ENCODE data around the gene DUSP19.

The DUSP19 gene

DNA sequence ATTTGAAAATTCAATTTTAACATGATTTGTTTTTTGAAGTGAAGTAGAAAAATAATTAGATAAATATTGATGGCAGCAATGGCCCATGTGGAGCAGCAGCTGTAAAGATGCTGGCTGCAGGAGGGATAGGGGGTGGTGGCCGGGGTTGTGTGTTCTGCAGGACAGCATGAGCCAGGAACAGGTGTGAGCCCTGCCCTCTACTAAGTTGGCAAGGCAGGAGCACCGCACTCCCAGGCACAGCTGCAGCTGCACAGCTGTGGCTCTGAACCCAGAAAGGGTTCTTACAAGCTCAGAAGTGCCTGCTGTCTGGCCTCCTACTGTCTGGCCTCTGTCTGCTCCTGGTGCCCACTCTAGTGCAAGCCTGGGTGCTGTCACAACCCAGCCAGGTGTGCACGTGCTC lies 10.0 kb upstream of the DUSP19 start:
- no peak for DNase-seq (ENCODE audit: low spot score)

DNA sequence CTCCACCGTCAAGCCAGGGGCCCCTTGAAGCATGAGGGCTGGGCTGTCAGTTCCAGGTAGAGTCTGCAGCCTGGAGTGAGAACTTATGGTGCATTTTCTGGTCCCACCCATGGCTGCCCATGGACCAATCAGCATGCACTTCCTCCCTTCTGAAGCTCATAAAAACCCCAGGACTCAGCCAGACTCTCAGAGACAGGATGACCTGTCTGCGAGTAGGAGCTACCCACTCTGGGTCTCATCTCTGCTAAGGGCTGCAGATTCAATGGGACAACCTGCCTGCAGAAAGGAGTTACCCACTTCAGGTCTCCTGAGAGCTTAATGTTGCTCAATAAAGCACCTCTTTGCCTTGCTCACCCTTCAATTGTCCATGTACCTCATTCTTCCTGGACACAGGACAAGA lies 9.4 kb upstream of the DUSP19 start:
- no peak for DNase-seq (ENCODE audit: low spot score)

DNA sequence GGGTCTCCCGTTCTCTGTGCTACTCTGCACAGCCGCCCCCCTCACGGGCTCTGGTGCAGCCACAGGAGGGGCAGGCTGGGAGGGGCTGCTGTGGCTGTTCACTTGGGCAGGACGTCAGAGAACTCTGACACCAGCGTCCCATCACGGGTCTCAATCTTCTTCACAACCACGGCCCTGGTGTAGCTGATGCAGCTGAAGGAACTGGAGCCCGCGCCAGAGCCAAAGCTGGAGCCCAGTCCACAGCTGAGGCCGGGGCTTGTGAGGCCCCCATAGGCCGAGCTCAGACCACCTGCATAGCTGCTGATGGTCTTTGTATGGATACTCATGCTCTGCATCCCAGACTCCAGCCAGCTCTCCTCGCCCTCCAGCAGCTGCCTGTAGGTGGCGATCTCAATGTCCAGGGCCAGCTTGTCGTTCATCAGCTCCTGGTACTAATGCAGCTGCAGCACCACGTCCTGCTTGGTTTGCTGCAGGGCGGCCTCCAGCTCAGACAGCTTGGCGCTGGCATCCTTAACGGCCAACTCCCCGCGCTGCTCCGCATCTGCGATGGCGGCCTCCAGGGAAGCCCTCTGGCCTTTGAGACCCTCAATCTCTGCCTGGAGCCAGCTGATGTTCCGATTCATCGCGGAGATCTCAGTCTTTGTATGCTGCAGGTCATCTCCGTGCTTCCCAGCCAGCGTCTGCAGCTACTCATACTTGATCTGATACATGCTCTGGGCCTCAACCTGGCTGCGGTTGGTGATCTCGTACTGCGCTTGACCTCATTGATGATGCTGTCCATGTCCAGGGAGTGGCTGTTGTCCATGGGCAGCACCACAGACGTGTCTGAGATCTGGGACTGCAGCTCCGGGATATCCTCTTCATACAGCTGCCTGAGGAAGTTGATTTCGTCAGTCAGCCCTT lies 7.4 kb upstream of the DUSP19 start:
- peak; percentile 33 for DNase-seq (ENCODE audit: low spot score)

DNA sequence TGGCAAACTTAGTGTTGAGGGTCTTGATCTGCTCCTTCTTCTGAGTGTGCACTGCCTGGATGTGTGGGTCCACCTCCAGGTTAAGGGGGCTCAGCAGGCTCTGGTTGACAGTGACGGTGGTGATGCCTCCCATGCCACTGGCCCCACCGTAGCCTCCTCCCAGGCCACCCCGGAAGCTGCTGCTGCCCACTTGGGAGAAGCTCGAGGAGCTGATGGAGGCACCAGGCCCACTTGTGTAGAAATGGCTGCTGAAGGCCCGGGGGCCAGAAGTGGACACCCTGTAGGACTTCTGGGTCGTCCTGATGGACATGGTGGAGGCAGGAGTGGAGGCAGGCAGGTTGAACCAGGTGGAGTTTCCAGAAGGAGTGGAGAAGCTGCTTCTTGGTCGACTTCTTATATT lies 6.4 kb upstream of the DUSP19 start:
- no peak for DNase-seq (ENCODE audit: low spot score)

DNA sequence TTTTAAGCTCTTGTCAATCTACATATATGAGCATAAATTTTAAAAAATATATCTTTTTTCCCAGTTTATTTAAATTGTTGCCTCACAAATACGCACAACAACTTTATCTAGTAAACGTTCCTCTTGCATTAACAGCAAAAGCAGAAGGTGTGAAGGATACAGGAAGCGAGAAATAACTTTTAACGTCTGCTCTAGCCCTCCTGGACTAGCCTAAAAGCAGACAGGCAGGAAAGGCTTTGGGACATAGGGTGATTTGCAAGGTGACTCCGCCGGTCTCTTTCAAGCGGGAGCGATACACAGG lies 434 bp upstream of the DUSP19 start:
- no peak for DNase-seq (ENCODE audit: low spot score)

DNA sequence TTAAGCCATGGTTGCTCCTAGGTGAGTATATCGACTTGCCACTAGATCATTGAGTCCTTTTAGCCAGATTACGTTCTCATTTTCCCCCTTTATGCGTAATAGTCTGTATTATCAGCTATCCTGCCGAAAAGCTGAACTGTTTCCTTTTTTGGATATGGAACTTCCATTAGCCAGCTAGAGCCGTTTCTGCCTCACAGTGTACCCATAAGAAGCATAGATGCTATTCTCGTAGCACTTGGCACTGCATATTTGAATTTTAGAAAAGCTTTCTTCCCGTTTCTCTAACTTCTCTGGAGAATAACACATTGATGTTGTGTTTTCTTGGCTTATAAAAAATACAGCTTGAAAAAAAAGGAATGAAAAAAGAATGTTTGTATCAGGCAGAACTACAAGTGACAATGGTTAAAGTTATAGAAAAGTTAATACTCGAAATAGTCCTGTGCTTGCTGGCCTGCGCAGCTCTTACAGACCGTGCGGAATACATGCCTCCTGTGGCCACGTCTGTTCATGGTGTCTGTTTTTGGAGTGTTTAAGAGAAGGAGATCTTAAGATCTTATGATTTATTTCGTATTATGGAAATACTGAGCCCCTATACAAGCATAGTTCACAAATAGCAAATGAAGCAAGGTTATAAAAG lies 710 bp downstream of the DUSP19 start:
- peak; percentile 62 for DNase-seq (ENCODE audit: low spot score)

DNA sequence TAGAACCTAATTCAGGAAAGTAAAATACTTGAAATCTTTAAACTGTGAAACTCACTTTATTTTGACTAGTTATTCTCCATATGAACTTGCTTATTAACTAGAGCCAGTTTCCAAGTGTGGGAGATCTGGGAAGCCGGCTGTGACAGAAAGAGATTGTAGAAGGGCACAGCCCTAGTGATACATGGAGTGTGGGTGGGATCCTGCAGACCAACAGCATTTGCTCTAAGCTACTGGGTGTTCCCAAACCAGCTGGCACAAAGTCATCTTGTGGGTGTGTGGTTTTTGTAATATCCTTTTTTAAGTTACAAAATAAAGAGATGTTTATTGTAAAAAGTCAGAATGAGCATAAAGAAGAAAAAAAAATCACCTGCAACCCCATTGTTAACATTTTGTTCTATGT lies 3.4 kb downstream of the DUSP19 start:
- peak; percentile 75 for DNase-seq (ENCODE audit: low spot score)

DNA sequence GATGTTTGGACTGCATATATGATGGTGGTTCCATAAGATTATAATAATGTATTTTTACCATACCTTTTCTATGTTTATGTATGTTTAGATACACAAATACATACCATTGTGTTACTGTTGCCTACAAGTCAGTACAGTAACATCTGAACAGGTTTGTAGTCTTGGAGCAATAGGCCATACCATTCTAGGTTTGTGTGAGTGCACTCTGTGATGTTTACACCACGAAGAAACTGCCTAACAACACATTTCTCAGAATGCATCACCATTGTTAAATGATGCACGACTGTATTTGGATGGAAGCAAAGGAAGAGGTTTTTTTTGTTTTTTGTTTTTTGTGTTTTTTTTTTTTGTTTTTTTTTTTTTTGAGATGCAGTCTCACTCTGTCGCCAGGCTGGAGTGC lies 9.5 kb downstream of the DUSP19 start:
- DNase-seq (ENCODE audit: low spot score) = no peak

DNA sequence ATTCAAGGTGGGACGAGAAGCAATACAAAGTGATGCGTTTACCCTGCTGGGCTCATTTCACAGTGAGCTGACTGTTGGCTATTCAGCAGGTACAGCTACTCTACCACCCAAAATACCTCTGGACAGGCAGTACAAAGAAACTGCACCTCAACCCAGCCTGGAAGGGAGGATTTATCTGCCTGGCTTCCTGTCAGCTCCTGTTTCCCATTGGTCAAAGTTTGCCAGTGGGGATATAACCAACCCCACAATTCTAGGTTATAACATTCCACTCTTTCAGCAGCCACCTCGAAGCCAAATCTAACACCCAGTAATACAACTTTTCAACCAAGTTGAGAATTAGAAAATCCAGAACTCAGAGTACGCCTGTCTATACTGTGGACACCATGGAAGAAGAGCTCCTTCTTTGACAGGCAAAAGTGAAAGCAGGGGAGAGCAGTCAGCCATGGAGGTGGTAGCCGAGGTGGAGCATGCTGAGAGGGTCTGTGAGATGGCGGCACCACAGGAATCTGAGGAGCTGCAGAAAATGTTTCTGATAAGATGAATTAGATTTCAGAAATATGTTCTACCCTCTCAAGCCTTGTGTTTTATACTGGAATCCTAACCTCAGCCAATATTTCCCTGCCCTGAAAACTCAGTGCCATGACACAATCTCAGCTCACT lies 10.8 kb downstream of the DUSP19 start:
- DNase-seq (ENCODE audit: low spot score) = no peak

DNA sequence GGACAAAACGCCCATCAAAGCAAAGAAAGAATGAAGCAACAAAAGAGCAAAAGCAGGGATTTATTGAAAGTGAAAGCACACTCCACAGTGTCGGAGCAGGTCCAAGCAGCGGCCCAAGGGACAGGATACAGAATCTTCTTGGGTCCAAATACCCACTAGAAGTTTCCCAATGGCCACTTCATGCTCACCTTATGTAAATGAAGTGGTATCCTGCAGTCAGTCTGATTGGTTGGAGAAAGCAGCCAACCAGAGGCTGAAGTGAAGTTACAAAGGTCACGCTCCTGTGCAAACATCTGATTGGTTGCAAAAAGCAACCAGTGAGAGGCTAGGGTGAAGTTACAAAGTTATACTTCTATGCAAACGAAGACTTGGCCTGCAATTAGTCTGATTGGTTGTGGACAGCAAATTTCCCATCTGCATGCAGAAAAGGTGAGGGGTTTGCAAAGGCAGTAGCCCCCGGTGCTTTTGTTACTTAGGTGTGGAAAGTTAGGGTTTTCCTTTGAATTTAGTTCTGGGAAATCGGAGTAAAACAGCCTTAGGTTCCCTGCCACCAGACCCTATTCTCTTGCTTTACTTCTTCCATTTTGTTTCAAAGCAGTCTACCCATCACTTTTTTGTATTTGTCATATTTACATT lies 12.9 kb downstream of the DUSP19 start:
- DNase-seq (ENCODE audit: low spot score) = no peak

DNA sequence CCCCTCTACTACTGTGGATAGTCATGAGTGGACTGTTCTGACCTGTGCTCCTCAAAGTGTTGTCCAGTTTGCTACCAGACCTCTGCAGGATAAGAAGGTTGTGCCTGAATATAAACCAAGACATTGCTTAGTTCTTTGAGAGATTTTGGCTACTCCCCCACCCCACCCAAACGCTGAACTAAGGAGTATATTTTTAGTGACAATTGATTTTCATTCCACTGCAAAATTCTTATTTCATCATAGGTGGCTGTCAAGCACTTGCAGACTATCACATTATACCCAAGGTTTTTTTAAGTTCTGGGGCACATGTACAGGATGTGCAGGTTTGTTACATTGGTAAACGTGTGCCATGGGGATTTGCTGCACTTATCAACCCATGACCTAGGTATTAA lies 13.4 kb downstream of the DUSP19 start:
- no peak for DNase-seq (ENCODE audit: low spot score)

DNA sequence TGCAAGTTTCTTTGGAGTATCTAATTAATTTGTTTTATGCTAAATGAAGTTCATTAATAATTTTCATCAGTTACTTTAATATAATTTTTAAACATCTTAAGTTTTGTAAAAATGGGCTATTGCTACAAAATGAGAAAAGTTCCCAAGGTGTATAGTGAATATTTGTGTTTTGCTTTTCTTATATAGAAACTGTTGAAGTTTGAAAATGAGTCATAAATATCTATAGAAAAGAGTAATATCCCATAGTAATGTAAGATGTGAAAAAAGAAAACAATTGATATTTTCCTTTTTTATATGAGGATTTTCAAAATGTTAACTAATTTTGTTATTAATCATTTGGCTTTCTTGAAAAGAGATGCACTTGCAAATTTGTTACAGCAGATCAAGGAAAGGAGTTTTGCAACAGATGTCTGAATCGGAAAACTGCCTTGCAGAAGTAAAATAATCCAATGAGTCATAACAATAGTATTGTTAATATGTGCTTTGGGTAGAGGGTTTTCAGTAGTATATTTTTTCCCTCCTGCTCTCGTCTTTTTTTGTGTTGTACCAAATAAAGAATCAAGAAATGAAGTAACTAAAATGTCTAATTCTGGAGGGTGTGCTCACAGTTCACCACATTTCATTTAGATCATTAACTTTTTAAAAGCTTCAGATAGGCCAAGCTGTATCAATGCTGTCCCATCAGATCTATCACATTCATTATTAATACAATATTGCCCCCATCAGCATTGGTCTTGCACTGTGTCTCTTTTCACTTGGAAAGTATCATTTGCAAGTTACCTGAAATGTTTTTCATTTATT lies 15.5 kb downstream of the DUSP19 start:
- no peak for DNase-seq (ENCODE audit: low spot score)

DNA sequence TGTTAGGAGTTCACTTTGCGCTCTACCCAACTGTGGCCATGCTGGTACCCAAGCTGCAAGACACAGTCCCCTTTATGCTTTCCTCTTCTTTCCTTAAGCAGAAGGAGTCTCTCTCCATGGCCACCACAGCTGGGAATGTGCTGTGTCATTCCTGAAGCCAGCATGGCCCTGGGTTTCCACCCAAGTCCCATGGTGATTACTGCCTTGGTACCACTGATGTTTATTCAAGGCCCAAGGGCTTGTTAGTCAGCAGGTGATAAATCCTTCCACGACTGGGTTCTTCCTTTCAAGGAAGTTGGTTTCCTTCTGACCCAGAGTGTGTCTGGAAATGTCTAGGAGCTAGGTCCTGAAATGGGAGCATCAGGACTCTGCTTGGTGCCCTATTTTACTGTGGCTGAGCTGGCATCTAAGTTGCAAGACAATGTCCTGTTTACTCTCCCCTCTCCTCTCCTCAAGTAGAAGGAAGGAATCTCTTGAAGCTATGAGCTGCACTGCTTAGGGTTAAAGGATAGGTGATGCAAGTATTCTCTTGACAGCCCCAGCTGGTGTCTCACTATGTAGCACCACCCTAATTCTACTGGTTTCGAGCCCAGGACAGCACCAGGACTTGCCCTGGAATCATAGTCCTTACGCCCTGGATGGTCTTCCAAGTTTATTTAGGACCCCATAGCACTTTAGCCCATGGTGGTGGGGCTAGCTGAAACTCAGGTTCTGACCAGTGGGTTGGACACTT lies 27.0 kb downstream of the DUSP19 start:
- no peak for DNase-seq (ENCODE audit: low spot score)

DNA sequence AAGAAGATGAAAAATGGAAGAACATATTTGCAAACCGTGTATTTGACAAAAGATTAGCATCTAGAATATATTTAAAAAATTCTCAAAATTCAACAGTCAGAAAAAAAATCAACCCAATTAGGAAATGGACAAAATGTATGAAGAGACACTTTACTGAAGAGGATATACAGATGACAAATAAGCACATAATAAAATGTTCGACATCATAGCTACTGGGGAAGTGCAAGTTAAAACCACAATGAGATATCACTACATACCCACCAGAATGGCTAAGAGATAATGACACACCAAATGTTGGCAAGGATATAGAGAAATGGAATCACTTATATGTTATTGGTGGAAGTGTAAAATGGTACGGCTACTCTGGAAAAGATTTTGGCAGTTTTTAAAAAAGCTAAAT lies 34.0 kb downstream of the DUSP19 start:
- no peak for DNase-seq (ENCODE audit: low spot score)

DNA sequence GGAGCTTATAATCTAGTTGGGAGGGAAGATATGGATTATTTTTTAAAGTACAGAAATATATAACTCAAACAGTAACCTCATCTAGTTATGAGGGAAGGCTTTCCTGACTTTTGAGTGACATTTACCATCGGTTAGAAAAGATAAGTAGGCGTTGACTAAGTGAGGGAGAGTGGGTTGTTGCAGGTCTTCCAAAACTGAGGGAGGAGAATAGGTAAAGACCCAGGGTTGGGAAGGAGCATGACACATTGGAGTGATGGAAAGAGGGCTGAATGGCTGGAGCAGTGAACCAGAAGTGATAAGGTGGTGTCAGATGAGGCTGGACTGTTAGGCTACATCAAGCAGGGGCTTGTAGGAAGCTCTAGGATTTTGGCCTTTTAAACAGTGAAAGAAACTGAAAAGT lies 35.1 kb downstream of the DUSP19 start:
- DNase-seq (ENCODE audit: low spot score) = no peak

DNA sequence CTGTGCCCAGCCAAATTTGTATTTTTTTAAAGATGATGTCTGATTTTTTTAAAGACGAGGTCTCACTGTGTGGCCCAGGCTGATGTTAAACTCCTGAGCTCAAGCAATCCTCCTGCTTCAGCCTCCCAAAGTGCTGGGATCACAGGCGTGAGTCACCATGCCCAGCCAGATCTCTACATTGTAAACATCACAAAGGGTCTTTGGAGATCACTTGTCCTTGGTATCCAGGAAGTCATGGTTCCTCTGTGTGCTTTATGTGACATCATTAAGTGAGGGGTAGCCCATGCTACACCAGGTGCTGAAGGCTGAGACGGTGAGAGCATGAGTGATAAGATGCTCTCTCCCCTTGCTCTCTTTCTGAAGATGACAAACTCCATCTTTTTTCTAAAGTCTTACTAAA lies 38.7 kb downstream of the DUSP19 start:
- no peak for DNase-seq (ENCODE audit: low spot score)

DNA sequence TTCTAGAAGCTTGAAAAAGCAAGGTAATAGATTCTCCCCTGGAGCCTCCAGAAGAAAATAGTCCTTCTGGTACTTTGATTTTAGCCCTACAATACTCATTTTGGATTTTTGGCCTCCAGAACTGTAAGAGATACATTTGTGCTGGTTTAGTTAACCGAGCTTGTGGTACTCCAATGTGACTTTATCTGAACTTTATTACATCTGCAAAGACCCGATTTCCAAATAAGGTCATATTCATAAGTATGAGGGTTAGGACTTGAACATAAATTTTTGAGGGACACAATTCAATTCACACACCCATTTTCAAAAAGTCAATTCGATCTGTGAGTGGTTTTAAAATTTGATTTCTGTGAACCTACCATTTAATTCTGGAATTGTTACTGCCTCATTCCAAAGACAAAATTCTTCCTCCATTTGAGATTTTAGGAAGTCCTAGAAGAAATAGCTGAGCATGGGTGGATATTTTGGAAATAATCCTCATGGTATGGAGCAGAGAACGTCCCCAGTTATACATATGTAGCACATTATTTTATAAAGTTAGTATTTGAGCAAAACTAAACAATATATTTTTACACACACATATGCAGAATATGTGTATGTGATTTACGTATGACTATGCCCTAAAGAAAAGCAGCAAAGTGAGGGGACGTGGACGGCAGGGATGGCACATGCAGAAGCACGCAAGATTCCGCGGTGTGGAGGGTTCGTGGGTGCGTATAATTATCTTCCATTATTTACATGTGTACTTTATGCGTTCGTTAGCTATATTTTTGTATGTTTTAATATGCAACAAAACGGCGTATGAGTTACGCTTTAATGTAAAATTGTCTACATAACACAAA lies 44.8 kb downstream of the DUSP19 start:
- DNase-seq (ENCODE audit: low spot score) = peak; percentile 24

DNA sequence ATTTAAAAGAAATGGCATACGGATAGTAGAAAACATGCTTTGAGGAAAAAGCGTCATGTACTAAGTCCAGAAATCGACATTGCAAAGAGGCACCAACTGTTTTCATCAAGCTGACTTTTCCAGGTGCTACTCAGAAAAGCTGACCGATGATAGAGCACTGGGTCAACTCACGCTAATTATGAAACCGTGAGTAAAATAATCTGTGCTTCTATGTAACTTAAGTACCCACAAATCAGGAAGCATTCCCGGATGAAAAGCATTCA lies 45.3 kb downstream of the DUSP19 start:
- DNase-seq (ENCODE audit: low spot score) = no peak

DNA sequence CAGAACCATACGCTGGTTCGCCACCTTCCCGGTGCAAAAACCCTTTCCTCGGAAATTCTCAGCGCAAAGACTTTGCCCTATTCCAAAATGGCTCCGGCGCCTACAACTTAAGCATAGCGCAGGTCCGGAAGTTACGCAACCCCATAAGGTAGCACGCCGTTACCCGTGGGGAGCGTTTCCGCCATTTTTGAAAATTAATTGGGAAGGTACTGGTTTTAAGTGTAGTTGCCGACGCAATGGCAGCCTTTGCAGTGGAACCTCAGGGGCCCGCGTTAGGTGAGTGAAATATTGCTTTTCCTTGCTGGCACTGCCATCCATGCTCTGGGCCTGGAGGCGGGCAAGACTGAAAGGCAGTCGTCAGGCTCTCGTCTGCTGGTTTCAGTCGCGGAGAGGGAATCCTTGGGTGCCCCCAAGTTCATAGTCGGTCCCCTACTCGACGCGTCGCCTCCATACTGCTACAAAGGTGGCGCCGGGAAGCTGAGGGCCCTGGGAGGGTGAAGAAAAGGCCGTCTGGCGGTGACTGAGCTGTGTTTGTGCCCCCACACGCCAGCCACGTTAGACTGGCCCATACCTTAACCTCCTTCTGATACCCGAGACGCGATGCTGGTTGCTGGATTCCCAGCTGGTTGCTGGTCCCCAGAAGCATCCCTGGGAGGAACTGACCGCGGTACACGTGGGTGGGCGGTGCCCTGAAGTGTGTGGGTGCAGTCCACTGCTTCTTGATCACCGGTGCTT lies 45.8 kb downstream of the DUSP19 start, which contains the start of gene NUP35:
Gene NUP35 (plus strand): TSS at position 222 of the 735 bp plus-strand sequence. CDS start 15 bp downstream, at position 237.
- peak; percentile 91 for DNase-seq (ENCODE audit: low spot score)

DNA sequence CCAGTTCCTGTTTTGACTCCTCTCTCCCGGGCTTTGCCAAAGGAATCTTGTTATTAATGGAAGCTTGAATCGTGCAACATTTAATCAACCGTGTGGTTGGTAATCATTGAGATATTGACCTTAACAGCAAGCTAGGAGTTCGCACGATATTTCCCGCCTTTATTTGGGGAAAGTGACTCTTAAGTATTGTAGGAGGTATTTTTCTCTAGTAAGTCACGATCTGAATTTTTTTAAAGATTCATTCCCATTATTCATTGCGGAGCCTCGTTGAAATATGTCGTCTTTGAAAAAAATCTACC lies 46.4 kb downstream of the DUSP19 start:
- DNase-seq (ENCODE audit: low spot score) = no peak
